Liver (tissue), 3 donors: Measurements from ENCODE around the gene ORC5.

Experiments
- EGR1 ChIP-seq, 2 donors: IDR thresholded peaks; 2 replicates each; pipeline ENCODE4 v1.6.1; 2016 to 2018; ENCODE audit warnings: antibody characterized with exemption in 2 of 2, low read depth in 2 of 2
- JUND ChIP-seq, 2 donors: IDR thresholded peaks; 2 replicates each; pipeline ENCODE4 v1.6.1; 2016; ENCODE audit warnings: antibody characterized with exemption in 2 of 2
- TF ChIP-seq, protein P1 (sequence below): IDR thresholded peaks from 2 replicates; pipeline ENCODE4 v1.6.1; 2016; ENCODE audit warnings: antibody characterized with exemption
- TF ChIP-seq, protein P2 (sequence below): IDR thresholded peaks from 2 replicates; pipeline ENCODE4 v1.6.1; 2016; ENCODE audit warnings: antibody characterized with exemption, mild to moderate bottlenecking
- TF ChIP-seq, protein P3 (sequence below): fragments of 150-350 bp; IDR thresholded peaks from 2 replicates; pipeline ENCODE4 v1.5.1; 2017; ENCODE audit warnings: improper control_type of control experiment, low read depth, low read length; ENCODE audit not compliant: missing input control
- donor health status: healthy.
- donor health status: healthy.

DNA sequence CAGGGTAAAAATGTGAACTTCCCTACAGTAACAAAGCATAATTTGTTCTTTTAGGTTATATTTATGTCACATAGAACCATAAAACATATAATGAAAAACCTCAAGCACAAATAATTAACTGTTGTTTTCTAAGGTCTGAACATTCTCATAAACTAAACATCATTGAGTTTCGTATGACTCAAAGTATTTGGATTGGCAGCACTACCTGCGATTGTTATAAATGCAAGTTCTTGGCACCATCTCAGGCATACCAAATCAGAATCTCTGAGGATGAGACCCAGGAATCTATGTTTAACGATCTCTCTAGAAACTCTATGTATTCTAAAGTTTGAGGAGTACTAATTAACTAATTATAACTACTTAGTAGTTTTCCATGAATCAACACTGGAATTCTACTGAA, 22.5 kb downstream of the ORC5 start:
- TF ChIP-seq, protein P1, sequence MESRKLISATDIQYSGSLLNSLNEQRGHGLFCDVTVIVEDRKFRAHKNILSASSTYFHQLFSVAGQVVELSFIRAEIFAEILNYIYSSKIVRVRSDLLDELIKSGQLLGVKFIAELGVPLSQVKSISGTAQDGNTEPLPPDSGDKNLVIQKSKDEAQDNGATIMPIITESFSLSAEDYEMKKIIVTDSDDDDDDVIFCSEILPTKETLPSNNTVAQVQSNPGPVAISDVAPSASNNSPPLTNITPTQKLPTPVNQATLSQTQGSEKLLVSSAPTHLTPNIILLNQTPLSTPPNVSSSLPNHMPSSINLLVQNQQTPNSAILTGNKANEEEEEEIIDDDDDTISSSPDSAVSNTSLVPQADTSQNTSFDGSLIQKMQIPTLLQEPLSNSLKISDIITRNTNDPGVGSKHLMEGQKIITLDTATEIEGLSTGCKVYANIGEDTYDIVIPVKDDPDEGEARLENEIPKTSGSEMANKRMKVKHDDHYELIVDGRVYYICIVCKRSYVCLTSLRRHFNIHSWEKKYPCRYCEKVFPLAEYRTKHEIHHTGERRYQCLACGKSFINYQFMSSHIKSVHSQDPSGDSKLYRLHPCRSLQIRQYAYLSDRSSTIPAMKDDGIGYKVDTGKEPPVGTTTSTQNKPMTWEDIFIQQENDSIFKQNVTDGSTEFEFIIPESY: no peak
- TF ChIP-seq, protein P2, sequence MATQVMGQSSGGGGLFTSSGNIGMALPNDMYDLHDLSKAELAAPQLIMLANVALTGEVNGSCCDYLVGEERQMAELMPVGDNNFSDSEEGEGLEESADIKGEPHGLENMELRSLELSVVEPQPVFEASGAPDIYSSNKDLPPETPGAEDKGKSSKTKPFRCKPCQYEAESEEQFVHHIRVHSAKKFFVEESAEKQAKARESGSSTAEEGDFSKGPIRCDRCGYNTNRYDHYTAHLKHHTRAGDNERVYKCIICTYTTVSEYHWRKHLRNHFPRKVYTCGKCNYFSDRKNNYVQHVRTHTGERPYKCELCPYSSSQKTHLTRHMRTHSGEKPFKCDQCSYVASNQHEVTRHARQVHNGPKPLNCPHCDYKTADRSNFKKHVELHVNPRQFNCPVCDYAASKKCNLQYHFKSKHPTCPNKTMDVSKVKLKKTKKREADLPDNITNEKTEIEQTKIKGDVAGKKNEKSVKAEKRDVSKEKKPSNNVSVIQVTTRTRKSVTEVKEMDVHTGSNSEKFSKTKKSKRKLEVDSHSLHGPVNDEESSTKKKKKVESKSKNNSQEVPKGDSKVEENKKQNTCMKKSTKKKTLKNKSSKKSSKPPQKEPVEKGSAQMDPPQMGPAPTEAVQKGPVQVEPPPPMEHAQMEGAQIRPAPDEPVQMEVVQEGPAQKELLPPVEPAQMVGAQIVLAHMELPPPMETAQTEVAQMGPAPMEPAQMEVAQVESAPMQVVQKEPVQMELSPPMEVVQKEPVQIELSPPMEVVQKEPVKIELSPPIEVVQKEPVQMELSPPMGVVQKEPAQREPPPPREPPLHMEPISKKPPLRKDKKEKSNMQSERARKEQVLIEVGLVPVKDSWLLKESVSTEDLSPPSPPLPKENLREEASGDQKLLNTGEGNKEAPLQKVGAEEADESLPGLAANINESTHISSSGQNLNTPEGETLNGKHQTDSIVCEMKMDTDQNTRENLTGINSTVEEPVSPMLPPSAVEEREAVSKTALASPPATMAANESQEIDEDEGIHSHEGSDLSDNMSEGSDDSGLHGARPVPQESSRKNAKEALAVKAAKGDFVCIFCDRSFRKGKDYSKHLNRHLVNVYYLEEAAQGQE: no peak
- TF ChIP-seq, protein P3, sequence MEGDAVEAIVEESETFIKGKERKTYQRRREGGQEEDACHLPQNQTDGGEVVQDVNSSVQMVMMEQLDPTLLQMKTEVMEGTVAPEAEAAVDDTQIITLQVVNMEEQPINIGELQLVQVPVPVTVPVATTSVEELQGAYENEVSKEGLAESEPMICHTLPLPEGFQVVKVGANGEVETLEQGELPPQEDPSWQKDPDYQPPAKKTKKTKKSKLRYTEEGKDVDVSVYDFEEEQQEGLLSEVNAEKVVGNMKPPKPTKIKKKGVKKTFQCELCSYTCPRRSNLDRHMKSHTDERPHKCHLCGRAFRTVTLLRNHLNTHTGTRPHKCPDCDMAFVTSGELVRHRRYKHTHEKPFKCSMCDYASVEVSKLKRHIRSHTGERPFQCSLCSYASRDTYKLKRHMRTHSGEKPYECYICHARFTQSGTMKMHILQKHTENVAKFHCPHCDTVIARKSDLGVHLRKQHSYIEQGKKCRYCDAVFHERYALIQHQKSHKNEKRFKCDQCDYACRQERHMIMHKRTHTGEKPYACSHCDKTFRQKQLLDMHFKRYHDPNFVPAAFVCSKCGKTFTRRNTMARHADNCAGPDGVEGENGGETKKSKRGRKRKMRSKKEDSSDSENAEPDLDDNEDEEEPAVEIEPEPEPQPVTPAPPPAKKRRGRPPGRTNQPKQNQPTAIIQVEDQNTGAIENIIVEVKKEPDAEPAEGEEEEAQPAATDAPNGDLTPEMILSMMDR: no peak
- no peak for TF ChIP-seq EGR1 (IDR thresholded peaks at IDR 0.05; ENCODE audit: low read depth in 2 of 2)
- TF ChIP-seq JUND (IDR thresholded peaks at IDR 0.05): no peak
